ENCODE data around the gene GFRA4. TPM values are rescaled to one million over a fixed set of nuclear protein-coding genes. Genes with fewer than 3 reads are reported as not detected.

The GFRA4 gene
- total RNA-seq, 2 donors from 2014 or later, result not detected

GRCh38 chr20:3674995-3675900 is 12.0 kb upstream of the GFRA4 start:
- TF ChIP-seq CTCF (IDR thresholded peaks at IDR 0.05), result no peak
- no peaks in the 10 kb centered on the region for H3K9me3 ChIP-seq
- no peaks in the 10 kb centered on the region for H3K36me3 ChIP-seq
- H3K27ac ChIP-seq, result no peak overlapping the region
- DNase-seq, result no peak
- intact Hi-C loops (cut with DNase I), result no loop called here
- H3K27me3 ChIP-seq, result peaks cover 20% of the 10 kb centered on the region
- H3K4me3 ChIP-seq, result no peak overlapping the region
- H3K9ac ChIP-seq (ENCODE audit: low read depth in 2 of 2, low read length in 2 of 2), result no peak overlapping the region
- H3K4me1 ChIP-seq, result no peaks in the 10 kb centered on the region

GRCh38 chr20:3674447-3674846 is 11.2 kb upstream of the GFRA4 start:
- TF ChIP-seq CTCF (IDR thresholded peaks at IDR 0.05), result no peak

DNA sequence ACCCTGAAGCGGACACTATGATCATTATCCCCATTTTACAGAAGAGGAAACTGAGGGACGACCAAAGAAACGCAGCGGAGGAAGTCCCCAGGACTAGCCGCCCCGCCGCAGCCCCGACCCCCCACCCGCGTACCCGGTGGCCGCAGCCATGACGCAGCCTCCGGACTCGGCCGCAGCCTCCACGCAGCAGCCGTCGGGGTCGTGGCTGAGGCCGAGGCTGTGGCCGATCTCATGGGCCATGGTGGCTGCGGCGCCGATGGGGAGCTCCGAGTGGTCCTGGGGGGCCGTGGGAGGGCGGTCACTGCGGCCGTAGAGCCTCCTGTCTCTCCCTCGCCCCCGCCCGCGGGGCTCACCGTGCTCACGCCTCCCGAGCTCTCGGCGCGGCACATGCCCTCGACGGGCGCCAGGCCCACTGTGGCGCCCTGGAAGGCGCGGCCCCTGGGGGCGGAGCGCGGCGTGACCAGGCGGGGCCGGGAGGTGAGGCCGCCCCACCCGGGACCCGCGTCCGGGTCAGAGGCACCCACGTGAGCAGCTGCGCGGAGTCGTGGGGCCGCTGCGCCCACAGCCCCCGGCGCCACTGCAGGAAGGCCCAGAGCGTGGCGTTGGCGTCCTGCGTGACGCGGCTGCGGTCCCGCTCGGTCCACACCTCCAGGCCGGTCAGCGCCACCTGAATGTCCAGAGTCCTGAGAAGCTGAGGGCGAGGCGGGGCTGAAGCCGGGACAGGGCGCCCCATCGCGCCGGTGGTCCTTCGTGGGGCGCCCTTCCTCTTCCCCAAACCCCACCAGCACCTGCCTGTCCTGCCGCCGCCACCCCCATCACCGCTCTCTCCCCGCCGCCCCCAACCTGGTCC is 10.2 kb upstream of the GFRA4 start:
- no peak for TF ChIP-seq CTCF (IDR thresholded peaks at IDR 0.05)
- no peak overlapping the region for H3K9ac ChIP-seq (ENCODE audit: low read depth in 2 of 2, low read length in 2 of 2)
- no peak for DNase-seq
- H3K36me3 ChIP-seq, result no peaks in the 10 kb centered on the region
- peaks cover 20% of the 10 kb centered on the region for H3K27me3 ChIP-seq
- H3K4me3 ChIP-seq, result no peak overlapping the region
- no peaks in the 10 kb centered on the region for H3K4me1 ChIP-seq
- H3K9me3 ChIP-seq, result no peaks in the 10 kb centered on the region
- no peak overlapping the region for H3K27ac ChIP-seq
- intact Hi-C loops (cut with DNase I), result no loop called here

More at GRCh38 chr20:3674447-3674846, 11.2 kb upstream of the GFRA4 start:
- Histone ChIP-seq H3K4me1 (no peaks in the 10 kb centered on the region), H3K9me3 (no peaks in the 10 kb centered on the region), H3K9ac (ENCODE audit: low read depth in 2 of 2, low read length in 2 of 2) (no peak overlapping the region), H3K4me3 (no peak overlapping the region), H3K27me3 (peaks cover 20% of the 10 kb centered on the region), H3K27ac (no peak overlapping the region), H3K36me3 (no peaks in the 10 kb centered on the region)
- no peak for DNase-seq
- intact Hi-C loops (cut with DNase I), result no loop called here

- Histone ChIP-seq H3K9ac (ENCODE audit: low read depth in 2 of 2, low read length in 2 of 2) (no peak overlapping the region), H3K27me3 (peaks cover 20% of the 10 kb centered on the region), H3K36me3 (no peaks in the 10 kb centered on the region), H3K27ac (no peak overlapping the region), H3K4me3 (no peak overlapping the region), H3K4me1 (no peaks in the 10 kb centered on the region), H3K9me3 (no peaks in the 10 kb centered on the region)
- DNase-seq, result no peak
- intact Hi-C loops (cut with DNase I), result no loop called here
- no peak for TF ChIP-seq CTCF (IDR thresholded peaks at IDR 0.05)
Observed at GRCh38 chr20:3672547-3673171, 9.5 kb upstream of the GFRA4 start.

DNA sequence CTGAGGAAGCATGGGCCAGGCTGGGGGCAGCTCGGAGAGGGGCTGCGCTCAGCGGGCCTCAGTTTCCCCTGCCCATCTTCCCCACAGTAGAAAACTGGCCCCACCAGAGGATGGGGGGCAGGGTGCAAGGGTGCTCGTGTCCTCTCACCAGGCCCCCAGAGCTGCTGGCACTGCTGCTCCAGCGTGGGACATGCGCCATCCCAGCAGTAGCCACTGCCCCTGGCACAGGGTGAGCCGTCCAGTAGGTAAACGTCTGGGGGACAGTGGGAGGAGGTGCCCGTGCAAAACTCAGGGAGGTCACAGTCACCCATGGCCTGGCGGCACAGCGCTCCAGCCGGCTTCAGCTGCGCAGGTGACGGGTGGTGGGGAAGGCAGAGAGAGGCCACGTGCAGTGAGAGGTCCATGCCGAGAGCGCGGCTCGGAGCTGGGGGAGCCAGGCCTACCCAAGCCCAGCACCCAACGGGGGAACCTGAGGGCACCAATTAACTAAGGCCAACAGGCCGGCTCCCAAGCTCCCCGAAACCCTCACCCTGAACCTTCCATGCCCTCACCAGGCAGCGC is 8.9 kb upstream of the GFRA4 start:
- intact Hi-C loops (cut with DNase I), result no loop called here
- TF ChIP-seq CTCF (IDR thresholded peaks at IDR 0.05), result no peak
- DNase-seq, result no peak
- Histone ChIP-seq H3K4me1 (no peaks in the 10 kb centered on the region), H3K4me3 (no peak overlapping the region), H3K9me3 (no peaks in the 10 kb centered on the region), H3K36me3 (no peaks in the 10 kb centered on the region), H3K9ac (ENCODE audit: low read depth in 2 of 2, low read length in 2 of 2) (no peak overlapping the region), H3K27ac (no peak overlapping the region), H3K27me3 (peaks cover 20% of the 10 kb centered on the region)
